ENCODE measurements around the gene EHF. TPM values are rescaled to one million over a fixed set of nuclear protein-coding genes. Genes with fewer than 3 reads are reported as not detected.
A peak's percentile ranks its signal among the peaks of the same experiment; 100 is the strongest.

The EHF gene
- total and polyA plus RNA-seq, 9 of the 15 experiments (the other 6 are each of a cell fraction or from before 2014, with no cell fraction given) = 0.04 to 0.54 (median 0.37) TPM

DNA sequence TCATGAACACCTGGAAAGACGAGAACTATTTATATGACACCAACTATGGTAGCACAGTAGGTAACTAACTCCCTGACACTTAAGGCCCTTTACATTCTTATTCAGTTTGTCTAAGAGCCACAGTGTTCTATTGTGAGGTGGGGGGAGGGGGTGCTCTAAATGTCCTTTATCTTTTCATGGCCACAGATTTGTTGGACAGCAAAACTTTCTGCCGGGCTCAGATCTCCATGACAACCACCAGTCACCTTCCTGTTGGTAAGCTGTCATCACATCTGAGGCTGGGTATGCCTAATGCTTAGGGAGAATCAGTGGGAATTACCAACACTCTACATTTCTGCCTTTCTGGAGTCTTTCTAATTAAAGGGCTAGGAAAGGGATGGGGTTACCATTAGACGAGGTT, 30.7 kb downstream of the EHF start (continued):
- TF ChIP-seq, protein P1, sequence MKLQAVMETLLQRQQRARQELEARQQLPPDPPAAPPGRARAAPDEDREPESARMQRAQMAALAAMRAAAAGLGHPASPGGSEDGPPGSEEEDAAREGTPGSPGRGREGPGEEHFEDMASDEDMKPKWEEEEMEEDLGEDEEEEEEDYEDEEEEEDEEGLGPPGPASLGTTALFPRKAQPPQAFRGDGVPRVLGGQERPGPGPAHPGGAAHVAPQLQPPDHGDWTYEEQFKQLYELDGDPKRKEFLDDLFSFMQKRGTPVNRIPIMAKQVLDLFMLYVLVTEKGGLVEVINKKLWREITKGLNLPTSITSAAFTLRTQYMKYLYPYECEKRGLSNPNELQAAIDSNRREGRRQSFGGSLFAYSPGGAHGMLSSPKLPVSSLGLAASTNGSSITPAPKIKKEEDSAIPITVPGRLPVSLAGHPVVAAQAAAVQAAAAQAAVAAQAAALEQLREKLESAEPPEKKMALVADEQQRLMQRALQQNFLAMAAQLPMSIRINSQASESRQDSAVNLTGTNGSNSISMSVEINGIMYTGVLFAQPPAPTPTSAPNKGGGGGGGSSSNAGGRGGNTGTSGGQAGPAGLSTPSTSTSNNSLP (IDR thresholded peaks at IDR 0.05; ENCODE audit: borderline replicate concordance, low read depth, low read length) = 0 out of 2 replicates have a peak, but pooled peaks have one; percentile 32
- TF ChIP-seq EP300 (IDR thresholded peaks at IDR 0.05; ENCODE audit: low read length) (peak; percentile 55; the same call in 1 of the 2 replicates), RBM17 (IDR thresholded peaks at IDR 0.05; ENCODE audit: borderline replicate concordance, low read depth, low read length) (no peak), KAT7 (CRISPR knock-in tag; IDR thresholded peaks at IDR 0.05; ENCODE audit: borderline replicate concordance) (no peak), RHOXF2B (CRISPR knock-in tag; conservative IDR thresholded peaks at IDR 0.05) (no peak), MCM3 (IDR thresholded peaks at IDR 0.05) (no peak), ZNF586 (CRISPR knock-in tag; conservative IDR thresholded peaks at IDR 0.05) (no peak), ZNF253 (CRISPR knock-in tag; conservative IDR thresholded peaks at IDR 0.05) (no peak), TEAD2 (tag; IDR thresholded peaks at IDR 0.05) (no peak), AFF4 (CRISPR knock-in tag; IDR thresholded peaks at IDR 0.05) (no peak), BCOR (IDR thresholded peaks at IDR 0.05) (no peak), MEIS2 (IDR thresholded peaks at IDR 0.05; ENCODE audit: partially characterized antibody) (peak; percentile 92), ZBTB7A (IDR thresholded peaks at IDR 0.05; ENCODE audit: borderline replicate concordance, control insufficient read depth, low read depth, low read length) (no peak), PHF21A (IDR thresholded peaks at IDR 0.05; ENCODE audit: borderline replicate concordance, low read depth) (no peak), PPARD (CRISPR knock-in tag; IDR thresholded peaks at IDR 0.05) (no peak), ZKSCAN1 (IDR thresholded peaks at IDR 0.05; ENCODE audit: low read depth, low read length) (no peak), YY1 (IDR thresholded peaks at IDR 0.05; ENCODE audit: borderline replicate concordance in 1 of 3, control insufficient read depth in 1 of 3, extremely low read depth in 1 of 3, insufficient read depth in 3 of 3, insufficient read length in 1 of 3, insufficient replicate concordance in 2 of 3, low read depth in 1 of 3, low read length in 2 of 3) (no peak), ETV6 (IDR thresholded peaks at IDR 0.05; ENCODE audit: borderline replicate concordance in 1 of 2, low read depth in 2 of 2, low read length in 1 of 2) (no peak), ETV6 (CRISPR knock-in tag; IDR thresholded peaks at IDR 0.05; ENCODE audit: borderline replicate concordance) (no peak), CBFA2T3 (IDR thresholded peaks at IDR 0.05) (peak; percentile 53)
- TF ChIP-seq, protein P2, sequence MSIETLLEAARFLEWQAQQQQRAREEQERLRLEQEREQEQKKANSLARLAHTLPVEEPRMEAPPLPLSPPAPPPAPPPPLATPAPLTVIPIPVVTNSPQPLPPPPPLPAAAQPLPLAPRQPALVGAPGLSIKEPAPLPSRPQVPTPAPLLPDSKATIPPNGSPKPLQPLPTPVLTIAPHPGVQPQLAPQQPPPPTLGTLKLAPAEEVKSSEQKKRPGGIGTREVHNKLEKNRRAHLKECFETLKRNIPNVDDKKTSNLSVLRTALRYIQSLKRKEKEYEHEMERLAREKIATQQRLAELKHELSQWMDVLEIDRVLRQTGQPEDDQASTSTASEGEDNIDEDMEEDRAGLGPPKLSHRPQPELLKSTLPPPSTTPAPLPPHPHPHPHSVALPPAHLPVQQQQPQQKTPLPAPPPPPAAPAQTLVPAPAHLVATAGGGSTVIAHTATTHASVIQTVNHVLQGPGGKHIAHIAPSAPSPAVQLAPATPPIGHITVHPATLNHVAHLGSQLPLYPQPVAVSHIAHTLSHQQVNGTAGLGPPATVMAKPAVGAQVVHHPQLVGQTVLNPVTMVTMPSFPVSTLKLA (conservative IDR thresholded peaks at IDR 0.05) = no peak
- TF ChIP-seq, protein P3, sequence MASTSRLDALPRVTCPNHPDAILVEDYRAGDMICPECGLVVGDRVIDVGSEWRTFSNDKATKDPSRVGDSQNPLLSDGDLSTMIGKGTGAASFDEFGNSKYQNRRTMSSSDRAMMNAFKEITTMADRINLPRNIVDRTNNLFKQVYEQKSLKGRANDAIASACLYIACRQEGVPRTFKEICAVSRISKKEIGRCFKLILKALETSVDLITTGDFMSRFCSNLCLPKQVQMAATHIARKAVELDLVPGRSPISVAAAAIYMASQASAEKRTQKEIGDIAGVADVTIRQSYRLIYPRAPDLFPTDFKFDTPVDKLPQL (IDR thresholded peaks at IDR 0.05; ENCODE audit: extremely low read depth, insufficient read length) = no peak

Data from K562 (cell line).